HG03457 (cell line): ENCODE measurements around the gene LGI4.
"Not testable (repeated sequence)": the region's sequence is repeated elsewhere in the genome, so short reads cannot be mapped to it uniquely, and the experiment has no call there.

ENCODE experiments used
- ATAC-seq: cut with Tn5 transposase; IDR thresholded peaks from one replicate; pipeline ENCODE4 v1.9.1; 2021; ENCODE audit warnings: moderate number of reproducible peaks; ENCODE audit not compliant: unreplicated experiment

Gene LGI4

GRCh38 chr19:35161434-35161743 is 26.5 kb upstream of the LGI4 start:
- no peak for ATAC-seq

- no peak for ATAC-seq
Measured at GRCh38 chr19:35160629-35161433, 26.0 kb upstream of the LGI4 start.

DNA sequence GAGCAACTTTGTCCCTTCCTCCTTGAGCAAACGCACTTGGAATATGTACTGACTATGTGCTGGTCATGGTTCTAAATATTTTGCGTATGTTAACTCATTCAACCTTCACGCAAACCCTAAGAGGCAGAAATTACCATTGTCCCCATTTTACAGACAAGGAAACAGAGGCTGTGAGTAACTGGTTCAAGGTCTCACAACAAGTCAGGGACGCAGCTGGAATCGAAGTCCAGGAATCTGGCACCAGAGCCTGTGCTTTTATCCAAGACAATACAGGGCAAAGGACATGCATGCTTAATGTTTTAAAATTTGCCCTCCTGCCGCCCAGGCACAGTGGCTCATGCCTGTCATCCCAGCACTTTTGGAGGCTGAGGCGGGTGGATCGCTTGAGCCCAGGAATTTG is 24.7 kb upstream of the LGI4 start:
- no peak for ATAC-seq

GRCh38 chr19:35157431-35157830 is 22.6 kb upstream of the LGI4 start:
- no peak for ATAC-seq

GRCh38 chr19:35156673-35157014 is 21.8 kb upstream of the LGI4 start:
- ATAC-seq = no peak

- no peak for ATAC-seq
Measured at GRCh38 chr19:35155981-35156672, 21.3 kb upstream of the LGI4 start.

DNA sequence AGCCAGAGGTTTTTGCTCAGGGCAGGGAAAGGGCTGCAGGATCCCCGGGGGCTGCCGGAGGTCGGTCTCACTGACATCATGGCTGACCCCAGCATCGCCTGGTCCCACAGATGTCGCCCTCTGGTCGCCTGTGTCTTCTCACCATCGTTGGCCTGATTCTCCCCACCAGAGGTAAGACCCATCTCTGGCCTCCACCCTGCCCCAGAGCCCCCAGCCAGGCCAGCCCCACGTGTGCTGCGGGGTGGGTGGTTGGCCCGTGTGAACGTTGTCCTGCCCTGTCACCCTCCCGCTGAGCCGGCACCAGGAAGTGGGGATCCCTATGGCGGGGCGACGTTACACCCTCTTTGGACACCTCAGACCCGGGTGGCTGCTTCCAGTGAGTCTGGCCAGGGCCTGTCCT is 20.6 kb upstream of the LGI4 start:
- ATAC-seq = no peak

DNA sequence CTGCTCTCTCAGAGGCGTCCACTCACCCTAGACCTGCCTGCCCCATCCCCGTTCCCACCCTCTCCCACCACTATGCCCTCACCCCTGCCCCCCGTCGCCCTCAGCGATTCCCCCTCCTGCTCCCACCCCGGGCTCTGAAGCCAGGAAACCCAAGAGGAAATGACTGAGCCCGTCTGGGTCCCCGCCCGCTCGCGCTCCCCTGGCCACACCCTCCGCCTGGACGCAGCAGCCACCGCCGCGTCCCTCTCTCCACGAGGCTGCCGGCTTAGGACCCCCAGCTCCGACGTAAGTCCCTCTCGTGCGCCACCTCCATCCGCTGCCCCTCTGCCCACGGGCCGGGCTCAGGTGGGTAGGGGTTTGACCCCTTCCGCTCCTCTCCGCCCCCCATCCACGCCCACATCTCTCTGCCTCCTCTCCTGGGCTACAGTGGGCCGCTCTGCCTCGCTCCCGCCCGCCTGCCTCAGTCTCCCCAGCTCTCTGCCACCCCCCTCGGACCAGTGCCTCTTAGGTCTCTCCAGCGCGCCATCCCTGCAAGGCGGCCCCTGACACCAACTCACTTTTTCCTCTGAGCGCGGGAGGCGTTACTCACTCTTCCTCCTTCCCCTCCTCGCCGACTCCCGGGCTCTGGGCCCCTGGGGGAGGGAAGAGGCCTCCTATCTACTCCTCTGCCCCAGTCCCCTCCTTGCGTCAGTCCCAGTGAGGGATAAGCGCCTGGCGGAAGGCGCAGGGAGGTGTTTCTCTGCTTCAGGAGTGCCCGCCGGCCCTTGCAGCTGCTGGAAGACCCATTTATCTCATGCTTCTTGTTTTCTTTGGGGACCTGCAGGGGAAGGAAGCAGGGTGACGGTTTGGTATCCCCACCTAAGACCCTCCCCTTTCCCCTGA is 19.9 kb upstream of the LGI4 start, which contains the start of gene FXYD5:
Gene FXYD5 (plus strand): TSS at position 211 of the 882 bp plus-strand sequence. CDS start 816 bp downstream, outside the sequence.
- ATAC-seq = no peak

GRCh38 chr19:35153701-35154524 is 19.1 kb upstream of the LGI4 start:
- ATAC-seq = no peak

DNA sequence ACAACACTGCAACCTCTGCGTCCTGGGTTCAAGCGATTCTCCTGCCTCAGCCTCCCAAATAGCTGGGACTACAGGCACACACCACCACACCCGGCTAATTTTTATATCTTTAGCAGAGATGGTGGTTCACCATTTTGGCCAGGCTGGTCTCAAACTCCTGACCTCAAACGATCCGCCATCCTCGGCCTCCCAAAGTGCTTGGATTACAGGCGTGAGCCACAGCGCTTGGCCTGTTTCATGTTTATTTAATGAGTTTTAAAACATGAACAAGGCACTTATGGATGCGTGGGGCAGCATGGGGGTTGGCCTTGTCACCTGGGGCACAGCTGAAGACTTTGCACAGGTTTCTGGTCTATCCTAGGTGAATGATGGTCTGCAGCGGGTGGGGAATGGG is 18.3 kb upstream of the LGI4 start:
- ATAC-seq = not testable (repeated sequence)

GRCh38 chr19:35151273-35152065 is 16.6 kb upstream of the LGI4 start:
- ATAC-seq = no peak

- ATAC-seq = no peak
Measured at GRCh38 chr19:35150445-35150844, 15.6 kb upstream of the LGI4 start.

DNA sequence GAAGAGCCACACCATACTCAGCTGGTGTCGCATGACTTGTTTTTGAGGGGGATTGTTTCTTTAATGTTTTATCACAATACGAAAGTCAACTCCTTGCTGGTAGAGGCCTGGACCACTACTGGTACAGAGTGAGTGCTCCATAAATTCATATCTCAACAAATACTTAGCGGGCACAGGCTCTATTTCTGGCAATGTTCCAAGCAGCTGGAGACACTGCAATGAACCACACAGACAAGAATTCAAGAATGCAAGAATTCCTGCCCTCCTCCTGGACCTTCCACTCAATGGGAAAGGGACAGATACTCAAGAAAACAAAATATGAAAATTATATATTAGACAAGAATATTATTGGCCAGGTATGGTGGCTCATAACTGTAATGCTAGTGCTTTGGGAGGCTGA is 14.6 kb upstream of the LGI4 start:
- no peak for ATAC-seq

- ATAC-seq = no peak
Measured at GRCh38 chr19:35146746-35147459, 12.0 kb upstream of the LGI4 start.

- ATAC-seq = no peak
Measured at GRCh38 chr19:35144600-35145436, 10.0 kb upstream of the LGI4 start.

GRCh38 chr19:35144259-35144599 is 9.4 kb upstream of the LGI4 start:
- ATAC-seq = no peak

GRCh38 chr19:35143818-35144217 is 9.0 kb upstream of the LGI4 start:
- ATAC-seq = no peak

DNA sequence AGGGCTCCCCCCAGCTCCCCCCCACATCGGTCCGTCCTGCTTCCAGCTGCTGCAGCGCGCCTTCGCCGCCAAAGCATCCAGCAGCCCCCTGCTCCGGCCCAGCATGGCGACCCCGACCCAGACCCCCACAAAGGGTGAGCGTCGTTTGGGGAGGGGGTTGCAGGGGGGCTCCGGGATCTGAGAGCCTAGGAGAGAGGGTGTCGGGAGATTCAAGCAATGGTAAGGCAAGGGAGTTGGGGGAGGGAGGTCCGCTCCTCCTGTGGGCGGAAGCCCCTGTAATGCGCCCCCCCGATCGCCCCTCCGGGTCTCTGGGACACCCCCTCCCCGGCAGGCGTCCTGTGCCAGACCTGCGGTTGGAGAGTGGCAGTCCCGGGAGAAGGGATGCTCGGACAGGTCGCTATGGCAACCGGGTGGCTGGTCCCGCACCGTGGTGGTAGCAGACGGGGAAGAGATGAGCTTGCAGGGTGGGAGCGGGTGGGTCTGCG is 8.4 kb upstream of the LGI4 start, which contains the start of gene FXYD7:
Gene FXYD7 (plus strand): TSS at position 25 of the 485 bp plus-strand sequence. CDS start 79 bp downstream, at position 104.
- no peak for ATAC-seq
